SH-SY5Y (cell line): Measurements from ENCODE around the gene SH3TC1.
A peak's percentile ranks its signal among the peaks of the same experiment; 100 is the strongest.

Source experiments
- GATA2 ChIP-seq: IDR thresholded peaks from 2 replicates; pipeline ENCODE4 v1.6.1; 2011; ENCODE audit warnings: mild to moderate bottlenecking, low read depth, low read length
- GATA3 ChIP-seq: IDR thresholded peaks from 2 replicates; pipeline ENCODE4 v1.6.1; 2011; ENCODE audit warnings: low read depth, mild to moderate bottlenecking, low read length, moderate library complexity

Gene SH3TC1

DNA sequence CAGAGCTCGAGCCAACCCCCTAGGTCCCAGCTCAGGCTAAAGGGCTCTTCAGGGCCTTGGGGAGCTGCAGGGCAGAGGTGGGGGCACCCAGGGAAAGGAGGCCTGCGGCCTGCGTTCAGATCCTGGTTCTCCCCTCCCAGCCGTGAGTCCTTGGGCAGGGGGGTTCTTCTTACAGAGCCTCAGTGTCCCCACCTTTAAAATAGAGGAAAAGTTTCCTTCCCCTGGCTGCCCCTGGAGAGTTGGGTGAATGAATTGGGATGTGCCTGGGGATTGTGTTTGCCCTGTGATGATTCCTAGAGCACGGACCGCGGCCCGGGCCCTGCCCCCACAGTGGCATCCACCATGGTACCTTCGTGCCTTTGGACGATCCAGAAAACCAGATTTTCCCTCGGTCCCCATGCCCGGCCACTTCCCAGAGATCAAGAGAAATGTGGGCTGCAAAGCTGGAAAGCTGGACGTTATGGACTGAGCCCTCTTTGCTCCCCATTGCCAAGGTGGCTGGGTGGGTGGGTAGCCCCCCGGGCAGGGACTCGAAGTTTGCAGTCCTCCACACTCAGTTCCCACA, 81.9 kb downstream of the SH3TC1 start:
- TF ChIP-seq GATA2 = no peak
- TF ChIP-seq GATA3 = no peak

GRCh38 chr4:8281519-8282133, 82.5 kb downstream of the SH3TC1 start:
- no peak for TF ChIP-seq GATA3
- TF ChIP-seq GATA2 = no peak

- no peak for TF ChIP-seq GATA3
- TF ChIP-seq GATA2 = no peak
These were observed 83.1 kb downstream of the SH3TC1 start for GRCh38 chr4:8282134-8282641.

DNA sequence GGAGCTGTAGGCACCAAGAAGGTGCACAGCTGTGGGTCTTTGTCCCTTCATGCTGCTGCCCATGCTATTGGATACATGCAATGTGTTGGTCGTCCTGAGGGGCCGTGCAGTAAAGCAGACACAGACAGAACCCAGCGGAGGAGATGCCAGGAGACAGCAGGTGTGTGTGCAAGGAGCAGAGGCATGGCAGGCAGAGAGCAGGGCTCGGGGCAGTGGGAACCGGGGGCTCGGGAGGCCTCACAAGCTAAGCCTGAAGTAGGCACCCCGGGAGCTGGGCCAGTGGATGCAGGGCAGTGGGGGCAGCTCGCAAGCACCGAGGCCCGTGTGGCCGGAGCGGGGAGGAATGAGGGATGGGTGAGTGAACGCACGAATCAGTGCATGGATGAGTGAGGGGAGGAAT, 83.7 kb downstream of the SH3TC1 start:
- TF ChIP-seq GATA2 = no peak
- no peak for TF ChIP-seq GATA3

DNA sequence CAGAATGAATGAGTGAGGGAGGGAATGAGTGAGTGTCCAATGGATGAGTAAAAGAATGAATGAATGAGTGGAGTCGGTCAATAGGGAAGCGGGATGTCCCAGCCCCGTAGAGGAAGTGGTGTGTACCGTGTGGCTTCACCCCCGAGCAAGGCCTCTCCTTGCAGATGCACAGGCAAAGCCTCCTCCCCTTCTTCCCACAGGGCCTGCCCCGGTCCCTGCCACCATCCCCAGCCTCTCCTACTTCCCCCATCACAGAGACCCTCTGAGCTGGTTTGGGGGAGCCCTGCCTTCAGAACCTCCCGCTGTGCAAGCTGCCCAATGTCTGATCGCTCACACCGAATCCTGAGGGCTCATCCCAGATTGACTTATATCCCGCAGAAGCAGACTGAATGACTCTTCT, 84.1 kb downstream of the SH3TC1 start:
- TF ChIP-seq GATA3 = no peak
- TF ChIP-seq GATA2 = no peak

- peak; percentile 70 for TF ChIP-seq GATA2
- TF ChIP-seq GATA3 = no peak
These were observed 84.6 kb downstream of the SH3TC1 start for GRCh38 chr4:8283631-8284121.

DNA sequence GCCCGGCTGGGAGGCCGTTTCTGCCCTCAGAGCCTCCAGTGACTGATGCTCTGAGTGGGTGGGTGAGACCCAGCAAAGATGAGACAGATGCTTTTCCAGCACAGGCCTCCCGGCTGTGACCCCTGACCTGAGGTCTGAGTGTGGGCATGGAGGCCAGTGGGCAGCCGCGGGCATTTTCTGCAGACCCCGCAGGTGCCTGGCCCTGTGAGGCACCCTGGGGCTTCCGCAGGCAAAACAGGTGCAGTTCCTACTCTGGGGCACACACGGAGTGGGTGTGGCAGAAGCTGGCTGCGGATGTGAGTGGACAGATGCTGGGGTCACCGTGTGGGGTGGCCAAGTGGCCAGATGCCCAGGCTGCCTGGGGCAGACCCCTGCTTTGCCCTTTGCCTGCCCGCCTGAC, 85.3 kb downstream of the SH3TC1 start:
- TF ChIP-seq GATA2 (no peak), GATA3 (no peak)

DNA sequence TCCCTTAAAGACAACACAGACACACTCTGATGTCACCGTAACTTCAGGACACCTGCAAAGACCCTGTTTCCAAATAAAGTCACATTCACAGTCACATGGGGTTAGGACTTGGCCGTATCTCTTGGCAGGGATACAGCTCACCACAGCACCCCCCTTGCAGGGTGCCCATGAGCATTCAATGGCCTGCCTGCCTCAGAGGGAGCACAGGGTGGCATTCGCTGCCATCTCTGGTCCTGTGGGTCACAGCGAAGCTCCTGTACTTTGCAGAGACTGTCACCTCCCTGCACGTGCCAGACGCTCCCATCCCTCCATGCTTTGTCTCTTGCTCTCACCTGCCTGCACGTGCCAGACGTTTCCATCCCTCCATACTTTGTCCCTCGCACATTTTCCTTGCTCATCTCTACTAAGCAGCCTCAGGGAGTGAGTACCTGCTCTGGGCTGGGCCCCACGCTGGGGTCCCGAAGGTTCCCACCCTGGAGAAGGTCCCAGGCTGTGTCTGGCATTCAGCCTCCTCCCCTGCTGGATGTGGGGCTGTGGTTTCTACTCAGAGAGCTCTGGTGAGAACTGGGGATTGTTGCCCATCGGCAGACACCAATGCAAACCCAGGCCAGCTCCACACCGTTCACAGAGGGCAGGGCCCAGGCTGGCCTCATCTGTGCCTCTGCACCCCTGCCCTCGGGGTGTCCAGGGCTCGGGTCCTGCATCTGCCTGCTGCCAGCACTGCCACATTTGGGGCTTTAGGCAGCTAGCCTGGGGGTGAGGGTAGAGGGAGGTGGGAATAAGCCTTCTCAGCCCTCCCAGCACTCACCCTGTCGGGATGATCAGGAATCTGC, 86.3 kb downstream of the SH3TC1 start:
- TF ChIP-seq GATA3 = no peak
- no peak for TF ChIP-seq GATA2

DNA sequence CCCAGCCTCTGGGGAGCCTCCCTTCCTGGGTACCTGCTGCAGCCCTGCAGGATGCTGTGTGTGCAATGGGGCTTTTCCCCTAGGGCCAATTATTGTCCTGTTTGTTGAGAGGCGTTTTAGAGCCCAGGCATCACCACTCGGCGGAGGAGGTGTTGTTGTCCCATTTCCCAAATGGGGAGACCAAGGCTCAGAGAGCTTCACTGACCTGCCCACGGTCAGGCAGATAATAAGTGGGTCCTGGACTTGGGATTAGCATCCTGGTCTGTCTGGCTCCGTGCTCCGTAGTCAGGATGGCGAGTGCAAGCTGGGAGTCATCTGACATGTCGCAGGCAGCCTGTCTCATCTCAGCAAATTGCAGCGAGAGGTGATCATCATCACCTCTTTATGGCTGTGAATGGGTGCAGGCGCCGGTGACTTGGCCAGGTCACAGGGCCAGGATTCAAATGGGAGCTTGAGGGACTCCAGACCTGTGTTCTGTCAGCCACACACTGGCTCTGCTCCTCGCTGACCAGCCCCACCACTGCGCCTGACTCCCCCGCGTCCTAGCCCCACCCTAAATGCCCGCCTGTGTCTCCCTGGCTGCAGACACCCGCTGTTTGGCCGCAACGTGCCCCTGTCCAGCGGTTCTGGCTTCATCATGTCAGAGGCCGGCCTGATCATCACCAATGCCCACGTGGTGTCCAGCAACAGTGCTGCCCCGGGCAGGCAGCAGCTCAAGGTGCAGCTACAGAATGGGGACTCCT, 87.1 kb downstream of the SH3TC1 start:
- no peak for TF ChIP-seq GATA3
- TF ChIP-seq GATA2 = no peak

- TF ChIP-seq GATA2 = no peak
- TF ChIP-seq GATA3 = no peak
These were observed 87.7 kb downstream of the SH3TC1 start for GRCh38 chr4:8286719-8287342.

GRCh38 chr4:8287343-8288280, 88.5 kb downstream of the SH3TC1 start:
- TF ChIP-seq GATA3 = no peak
- TF ChIP-seq GATA2 = no peak

- TF ChIP-seq GATA2 (no peak), GATA3 (no peak)
These were observed 90.2 kb downstream of the SH3TC1 start for GRCh38 chr4:8289151-8289750.
